GM12865 (cell line): Measurements from ENCODE around the gene LRRC4.

Experiments
- DNase-seq: peaks from one replicate; pipeline ENCODE4 v3.0.0; 2010; ENCODE audit warnings: low read depth
- H3K4me3 ChIP-seq: 2 replicates; pipeline ENCODE4 v1.5.1; 2011; ENCODE audit warnings: mild to moderate bottlenecking, low read depth, low read length, control low read depth
- TF ChIP-seq, protein P1 (sequence below): IDR thresholded peaks from 2 replicates; pipeline ENCODE4 v1.5.1; 2011; ENCODE audit warnings: low read length, control low read depth, low read depth, inconsistent platforms; ENCODE audit not compliant: insufficient read depth; ENCODE audit errors: missing control alignments

The LRRC4 gene

DNA sequence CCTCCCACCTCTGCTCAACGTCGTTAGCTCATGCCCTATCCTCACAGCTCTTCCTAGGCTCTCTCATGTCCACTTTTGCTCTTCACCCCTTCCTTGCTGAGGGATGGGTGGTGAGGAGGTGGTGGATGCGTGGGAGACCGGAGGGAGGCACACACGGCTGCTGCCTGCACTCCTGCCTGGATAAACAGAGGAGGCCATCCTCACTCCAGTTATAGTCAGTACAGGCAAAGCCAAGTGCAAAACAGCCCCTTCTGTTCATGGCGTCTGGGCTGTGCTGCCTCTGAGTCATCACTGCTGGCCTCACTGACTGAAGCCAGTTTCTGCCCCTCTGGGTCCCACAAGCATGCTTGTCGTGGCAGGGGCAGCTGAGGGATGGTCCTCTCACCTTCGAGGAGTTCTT, 31.9 kb upstream of the LRRC4 start:
- DNase-seq = no peak
- TF ChIP-seq, protein P1, sequence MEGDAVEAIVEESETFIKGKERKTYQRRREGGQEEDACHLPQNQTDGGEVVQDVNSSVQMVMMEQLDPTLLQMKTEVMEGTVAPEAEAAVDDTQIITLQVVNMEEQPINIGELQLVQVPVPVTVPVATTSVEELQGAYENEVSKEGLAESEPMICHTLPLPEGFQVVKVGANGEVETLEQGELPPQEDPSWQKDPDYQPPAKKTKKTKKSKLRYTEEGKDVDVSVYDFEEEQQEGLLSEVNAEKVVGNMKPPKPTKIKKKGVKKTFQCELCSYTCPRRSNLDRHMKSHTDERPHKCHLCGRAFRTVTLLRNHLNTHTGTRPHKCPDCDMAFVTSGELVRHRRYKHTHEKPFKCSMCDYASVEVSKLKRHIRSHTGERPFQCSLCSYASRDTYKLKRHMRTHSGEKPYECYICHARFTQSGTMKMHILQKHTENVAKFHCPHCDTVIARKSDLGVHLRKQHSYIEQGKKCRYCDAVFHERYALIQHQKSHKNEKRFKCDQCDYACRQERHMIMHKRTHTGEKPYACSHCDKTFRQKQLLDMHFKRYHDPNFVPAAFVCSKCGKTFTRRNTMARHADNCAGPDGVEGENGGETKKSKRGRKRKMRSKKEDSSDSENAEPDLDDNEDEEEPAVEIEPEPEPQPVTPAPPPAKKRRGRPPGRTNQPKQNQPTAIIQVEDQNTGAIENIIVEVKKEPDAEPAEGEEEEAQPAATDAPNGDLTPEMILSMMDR = no peak
- H3K4me3 ChIP-seq = no peak overlapping the region

DNA sequence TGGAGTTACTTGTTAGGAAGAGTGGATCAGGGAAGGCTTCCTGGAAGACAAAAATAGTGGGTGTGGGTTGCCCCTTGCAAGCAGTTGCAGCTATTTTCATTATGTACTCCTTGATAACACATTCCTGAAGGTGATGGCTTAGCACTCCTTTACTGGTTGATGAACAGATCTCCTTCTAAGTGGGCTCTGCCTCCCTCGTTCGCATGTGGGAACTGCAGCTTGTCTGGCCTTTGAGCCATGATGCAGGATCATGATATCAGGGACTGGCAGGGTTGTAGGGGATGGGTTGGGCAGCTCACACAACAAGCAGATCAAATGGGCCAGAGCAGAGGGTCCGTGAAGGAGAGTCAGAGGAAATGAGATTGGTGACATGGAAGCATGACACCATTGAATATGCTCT, 28.8 kb upstream of the LRRC4 start:
- no peak overlapping the region for H3K4me3 ChIP-seq
- no peak for DNase-seq
- TF ChIP-seq, protein P1 = no peak

DNA sequence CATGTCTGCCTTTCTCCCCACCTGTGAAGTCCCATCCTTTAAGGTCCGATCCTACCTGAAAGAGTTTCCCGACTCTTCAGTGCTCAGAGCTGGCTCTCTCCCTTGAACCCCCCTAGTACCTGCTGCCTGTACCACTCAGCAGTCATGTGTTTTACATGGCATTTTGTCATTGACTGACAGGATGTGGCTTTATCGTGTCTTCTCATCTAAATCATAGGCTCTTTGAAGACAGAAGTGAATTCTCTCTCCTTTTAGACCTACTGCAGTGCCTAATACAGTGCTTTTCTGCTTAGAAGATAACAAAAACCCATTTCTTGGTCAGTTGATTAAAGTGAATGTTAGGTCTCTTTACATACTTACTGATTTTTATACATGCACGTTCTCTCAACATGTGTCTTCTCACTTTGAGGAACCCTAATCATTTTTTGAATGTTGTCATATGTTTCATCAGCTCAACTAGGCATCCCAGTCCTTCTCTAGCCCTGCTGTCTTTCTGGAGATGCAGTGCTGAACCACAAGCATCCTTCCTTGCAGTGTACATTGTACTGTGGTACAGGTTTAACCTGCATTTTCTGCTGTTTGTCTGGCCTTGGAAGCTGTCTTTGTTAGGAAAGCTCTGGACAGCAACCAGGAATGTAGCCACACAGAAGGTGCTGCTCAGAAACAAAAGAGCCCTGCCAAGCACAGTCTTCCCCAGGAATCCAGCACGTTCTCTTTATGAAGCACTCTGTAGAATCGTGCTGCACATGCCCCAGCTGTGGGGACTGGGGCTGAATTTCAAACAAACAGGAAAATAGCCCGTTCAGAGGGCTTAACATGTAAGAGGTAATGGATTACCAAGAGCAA, 28.1 kb upstream of the LRRC4 start:
- TF ChIP-seq, protein P1 = no peak
- DNase-seq = no peak
- no peak overlapping the region for H3K4me3 ChIP-seq

DNA sequence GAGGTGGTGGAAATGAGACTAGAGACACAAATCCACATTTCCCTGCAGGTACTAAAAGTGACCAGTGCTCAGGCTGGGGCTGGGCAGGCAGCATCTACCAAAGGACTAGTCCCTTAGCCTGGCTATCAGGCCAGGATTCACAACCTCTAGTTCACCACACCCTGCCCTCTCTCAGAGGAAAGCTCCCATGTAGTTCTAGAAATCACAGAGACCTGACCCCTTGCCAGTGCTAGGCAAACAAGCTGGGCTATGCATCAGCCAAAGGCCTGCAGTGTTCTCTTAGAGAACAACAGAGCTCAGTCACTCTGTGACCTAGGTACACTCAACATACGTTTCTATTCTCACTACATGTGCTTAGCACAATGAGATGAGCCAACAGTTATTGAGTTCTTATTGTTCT, 26.7 kb upstream of the LRRC4 start:
- no peak overlapping the region for H3K4me3 ChIP-seq
- TF ChIP-seq, protein P1 = no peak
- no peak for DNase-seq

DNA sequence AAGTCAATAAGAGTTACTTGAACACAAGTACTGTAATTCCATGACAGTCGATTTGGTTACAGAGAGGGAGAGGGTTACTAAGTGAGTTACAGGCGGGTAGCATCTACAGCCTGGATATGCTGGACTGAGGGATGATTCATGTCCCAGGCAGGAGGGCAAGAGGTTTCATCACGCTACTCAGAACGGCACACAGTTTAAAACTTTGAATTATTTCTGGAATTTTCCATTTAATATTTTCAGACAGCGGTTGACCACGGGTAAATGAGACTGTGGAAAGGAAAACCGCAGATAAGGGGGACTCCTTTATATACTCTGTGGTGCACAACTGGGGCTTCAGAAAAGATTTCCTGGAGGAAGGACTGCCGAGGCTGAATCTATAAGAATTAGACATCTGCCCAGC, 25.7 kb upstream of the LRRC4 start:
- DNase-seq = no peak
- no peak overlapping the region for H3K4me3 ChIP-seq
- TF ChIP-seq, protein P1 = no peak

DNA sequence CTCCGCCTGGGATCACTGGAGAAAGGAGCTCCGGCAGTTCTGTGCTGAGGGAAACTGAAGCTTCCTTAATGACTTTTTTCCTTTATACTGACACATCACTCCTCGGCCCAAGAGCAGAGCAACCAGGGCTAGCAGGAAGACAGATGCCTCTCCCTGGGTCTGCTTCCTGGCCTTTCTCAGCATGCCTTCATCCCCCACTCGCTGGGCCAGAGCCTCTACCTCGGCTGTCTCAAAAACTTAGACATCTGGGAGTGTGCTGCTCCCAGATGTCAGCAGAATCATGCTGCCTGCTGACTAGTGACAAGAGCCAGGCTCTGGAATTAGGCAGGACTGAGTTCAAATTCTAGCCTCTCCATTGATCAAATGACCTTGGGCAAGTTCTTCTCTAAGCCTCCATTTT, 24.4 kb upstream of the LRRC4 start:
- DNase-seq = no peak
- H3K4me3 ChIP-seq = no peak overlapping the region
- TF ChIP-seq, protein P1 = no peak

DNA sequence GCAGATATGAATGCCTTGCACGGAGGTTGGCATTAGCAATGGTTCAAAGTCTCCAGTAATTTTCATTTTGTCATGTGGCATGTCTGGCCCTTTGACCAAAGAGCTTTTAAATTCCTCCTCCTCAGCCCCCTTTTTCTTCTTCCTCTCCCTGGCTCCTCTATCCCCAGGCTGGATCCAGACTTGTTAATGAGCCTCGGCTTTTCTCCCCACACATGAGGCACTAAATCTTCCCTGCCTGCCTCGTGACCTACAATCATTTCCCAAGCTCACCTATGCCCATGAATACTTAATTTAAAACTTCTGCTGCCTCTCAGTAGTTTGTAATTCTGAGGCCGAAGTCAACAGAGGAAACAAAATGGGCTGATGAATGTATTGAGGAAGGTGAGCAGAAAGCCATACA, 23.3 kb upstream of the LRRC4 start:
- TF ChIP-seq, protein P1 = no peak

More for the DNA sequence above, 23.3 kb upstream of the LRRC4 start:
- no peak overlapping the region for H3K4me3 ChIP-seq
- DNase-seq = no peak
